ENCODE measurements around the gene MINDY4. TPM values are rescaled to one million over a fixed set of nuclear protein-coding genes. Genes with fewer than 3 reads are reported as not detected.

Gene MINDY4
- total and polyA plus RNA-seq, 8 donors, result 8.0 to 56.0 (median 17.4) TPM

GRCh38 chr7:30905078-30906012 is 134.1 kb downstream of the MINDY4 start:
- no peak overlapping the region for H3K4me3 ChIP-seq
- peak; percentile 58 for ATAC-seq
- intact Hi-C loops (cut with DNase I), result no loop called here
- no peaks in the 10 kb centered on the region for H3K27me3 ChIP-seq
- H3K27ac ChIP-seq, result peak overlapping the region; percentile 58
- no peaks in the 10 kb centered on the region for H3K9me3 ChIP-seq
- no peaks in the 10 kb centered on the region for H3K36me3 ChIP-seq
- TF ChIP-seq CTCF (IDR thresholded peaks at IDR 0.05), result no peak
- peak in 1 of 4 donors; percentile 58 for DNase-seq
- H3K4me1 ChIP-seq, result peaks cover 26 to 60% of the 10 kb centered on the region in 2 donors

GRCh38 chr7:30906014-30906413 is 134.8 kb downstream of the MINDY4 start:
- intact Hi-C loops (cut with DNase I), result no loop called here
- no peak overlapping the region for H3K4me3 ChIP-seq
- peak; percentile 82 for ATAC-seq
- H3K27me3 ChIP-seq, result no peaks in the 10 kb centered on the region
- H3K27ac ChIP-seq, result peak overlapping the region; percentile 58
- no peaks in the 10 kb centered on the region for H3K36me3 ChIP-seq
- peaks cover 33 to 65% of the 10 kb centered on the region in 2 donors for H3K4me1 ChIP-seq
- no peak for TF ChIP-seq CTCF (IDR thresholded peaks at IDR 0.05)
- DNase-seq, result peak in 3 of 4 donors; percentile 53 to 88 (median 84)
- H3K9me3 ChIP-seq, result no peaks in the 10 kb centered on the region

- H3K27ac ChIP-seq, result peak overlapping the region; percentile 54 to 58
- intact Hi-C loops (cut with DNase I), result no loop called here
Measured at GRCh38 chr7:30906515-30907240, 135.5 kb downstream of the MINDY4 start.

GRCh38 chr7:30907527-30908267 is 136.5 kb downstream of the MINDY4 start:
- Histone ChIP-seq H3K4me3 (no peak overlapping the region), H3K27ac (no peak overlapping the region), H3K9me3 (no peaks in the 10 kb centered on the region), H3K27me3 (no peaks in the 10 kb centered on the region), H3K4me1 (peaks cover 38 to 62% of the 10 kb centered on the region in 2 donors), H3K36me3 (no peaks in the 10 kb centered on the region)
- intact Hi-C loops (cut with DNase I), result no loop called here
- peak in 2 of 4 donors; percentile 59 to 75 for DNase-seq
- no peak for TF ChIP-seq CTCF (IDR thresholded peaks at IDR 0.05)
- peak; percentile 1 for ATAC-seq

More at GRCh38 chr7:30906515-30907240, 135.5 kb downstream of the MINDY4 start:
- Histone ChIP-seq H3K9me3 (no peaks in the 10 kb centered on the region), H3K36me3 (no peaks in the 10 kb centered on the region), H3K27me3 (no peaks in the 10 kb centered on the region), H3K4me1 (peaks cover 38 to 68% of the 10 kb centered on the region in 2 donors), H3K4me3 (no peak overlapping the region)
- no peak for TF ChIP-seq CTCF (IDR thresholded peaks at IDR 0.05)
- DNase-seq, result peak in 1 of 4 donors; percentile 71
- ATAC-seq, result peak; percentile 9
